Mesenchymal stem cell (in vitro differentiated cells and primary cell): Measurements from ENCODE around the gene KIF24.
A peak's percentile ranks its signal among the peaks of the same experiment; 100 is the strongest.
"Not testable (repeated sequence)": the region's sequence is repeated elsewhere in the genome, so short reads cannot be mapped to it uniquely, and the experiment has no call there.

Experiments
- DNase-seq: peaks from one replicate; pipeline ENCODE4 v3.0.0-alpha.2; 2013
- H2AFZ ChIP-seq: one replicate; pipeline ENCODE4 v1.6.1; 2013; ENCODE audit warnings: low read depth, mild to moderate bottlenecking, control low read depth, inconsistent platforms, low read length, moderate library complexity
- H2AK5ac ChIP-seq: 2 replicates; pipeline ENCODE4 v1.6.1; 2013; ENCODE audit warnings: low read length, moderate library complexity, mild to moderate bottlenecking, inconsistent platforms; ENCODE audit not compliant: severe bottlenecking
- H2BK120ac ChIP-seq: one replicate; pipeline ENCODE4 v1.6.1; 2013; ENCODE audit warnings: low read depth, mild to moderate bottlenecking, inconsistent platforms, low read length, moderate library complexity
- H2BK12ac ChIP-seq, 2 experiments: one replicate each; pipeline ENCODE4 v1.6.1; 2013; ENCODE audit warnings: inconsistent platforms in 2 of 2, low read length in 2 of 2, mild to moderate bottlenecking in 2 of 2, moderate library complexity in 2 of 2, control low read depth in 1 of 2
- H2BK15ac ChIP-seq: one replicate; pipeline ENCODE4 v1.6.1; 2013; ENCODE audit warnings: mild to moderate bottlenecking, low read depth, inconsistent platforms; ENCODE audit not compliant: poor library complexity, severe bottlenecking
- H2BK5ac ChIP-seq: 2 replicates; pipeline ENCODE4 v1.6.1; 2013; ENCODE audit warnings: low read depth, mild to moderate bottlenecking, low read length, control low read depth, inconsistent platforms; ENCODE audit not compliant: poor library complexity, severe bottlenecking
- H3K14ac ChIP-seq, 2 experiments: one replicate each; pipeline ENCODE4 v1.6.1; 2013; ENCODE audit warnings: inconsistent platforms in 2 of 2, low read length in 2 of 2, control low read depth in 1 of 2, mild to moderate bottlenecking in 1 of 2, moderate library complexity in 1 of 2
- H3K18ac ChIP-seq, 2 experiments: one replicate each; pipeline ENCODE4 v1.6.1; 2013; ENCODE audit warnings: inconsistent platforms in 2 of 2, low read length in 2 of 2, control low read depth in 1 of 2, low read depth in 1 of 2, mild to moderate bottlenecking in 1 of 2
- H3K23ac ChIP-seq, 2 experiments: one replicate each; pipeline ENCODE4 v1.6.1; 2013; ENCODE audit warnings: inconsistent platforms in 2 of 2, low read length in 2 of 2, mild to moderate bottlenecking in 2 of 2, moderate library complexity in 2 of 2, control low read depth in 1 of 2
- H3K27ac ChIP-seq: 2 replicates; pipeline ENCODE4 v1.5.1; 2013; ENCODE audit warnings: mild to moderate bottlenecking, moderate library complexity, low read length, control low read depth, inconsistent platforms; ENCODE audit not compliant: poor library complexity, severe bottlenecking
- H3K27me3 ChIP-seq, 2 experiments: 2 replicates each; pipeline versions ENCODE4 v1.6.1 to v1.7.0; 2013; ENCODE audit warnings: low read length in 2 of 2, mild to moderate bottlenecking in 2 of 2, moderate library complexity in 2 of 2, control low read depth in 1 of 2, inconsistent platforms in 1 of 2; ENCODE audit not compliant: control insufficient read depth in 1 of 2, insufficient read depth in 1 of 2
- H3K36me3 ChIP-seq, 2 experiments: 2 replicates each; pipeline versions ENCODE4 v1.6.1 to v1.7.0; 2013; ENCODE audit warnings: low read length in 2 of 2, control low read depth in 1 of 2, inconsistent platforms in 1 of 2, low read depth in 1 of 2, mild to moderate bottlenecking in 1 of 2; ENCODE audit not compliant: insufficient read depth in 2 of 2, control insufficient read depth in 1 of 2
- H3K4ac ChIP-seq, 2 experiments: one replicate each; pipeline ENCODE4 v1.6.1; 2013; ENCODE audit warnings: inconsistent platforms in 2 of 2, low read length in 2 of 2, mild to moderate bottlenecking in 2 of 2, moderate library complexity in 2 of 2, control low read depth in 1 of 2, low read depth in 1 of 2
- H3K4me1 ChIP-seq: 2 replicates; pipeline ENCODE4 v1.6.1; 2013; ENCODE audit warnings: low read depth, low read length, control low read depth; ENCODE audit not compliant: control insufficient read depth, insufficient read depth
- H3K4me2 ChIP-seq: 2 replicates; pipeline ENCODE4 v1.6.1; 2013; ENCODE audit warnings: low read length, mild to moderate bottlenecking, inconsistent platforms; ENCODE audit not compliant: poor library complexity, severe bottlenecking
- H3K4me3 ChIP-seq, 2 experiments: 2 replicates each; pipeline versions ENCODE4 v1.5.1 to v1.7.0; 2013; ENCODE audit warnings: low read length in 2 of 2, mild to moderate bottlenecking in 2 of 2, control low read depth in 1 of 2, low read depth in 1 of 2; ENCODE audit not compliant: insufficient read depth in 1 of 2
- H3K79me1 ChIP-seq: replicated peaks from 2 replicates; pipeline ENCODE4 v1.6.1; 2013; ENCODE audit warnings: mild to moderate bottlenecking, control low read depth, low read length, inconsistent platforms; ENCODE audit not compliant: poor library complexity, severe bottlenecking
- H3K9ac ChIP-seq: 2 replicates; pipeline ENCODE4 v1.7.0; 2013; ENCODE audit warnings: mild to moderate bottlenecking, low read length, moderate library complexity
- H3K9me3 ChIP-seq: 2 replicates; pipeline ENCODE4 v1.7.0; 2013; ENCODE audit warnings: mild to moderate bottlenecking, low read length; ENCODE audit not compliant: control insufficient read depth
- H4K8ac ChIP-seq: one replicate; pipeline ENCODE4 v1.6.1; 2013; ENCODE audit warnings: inconsistent platforms, mild to moderate bottlenecking, low read length, moderate library complexity
- H4K91ac ChIP-seq: one replicate; pipeline ENCODE4 v1.6.1; 2013; ENCODE audit warnings: mild to moderate bottlenecking, low read length, inconsistent platforms
- WGBS: methylation state at CpG from one replicate; pipeline ENCODE4 v1.1.7; 2013; ENCODE audit warnings: mixed read lengths; 5-methylcytosine and 5-hydroxymethylcytosine counted together

KIF24 gene

DNA sequence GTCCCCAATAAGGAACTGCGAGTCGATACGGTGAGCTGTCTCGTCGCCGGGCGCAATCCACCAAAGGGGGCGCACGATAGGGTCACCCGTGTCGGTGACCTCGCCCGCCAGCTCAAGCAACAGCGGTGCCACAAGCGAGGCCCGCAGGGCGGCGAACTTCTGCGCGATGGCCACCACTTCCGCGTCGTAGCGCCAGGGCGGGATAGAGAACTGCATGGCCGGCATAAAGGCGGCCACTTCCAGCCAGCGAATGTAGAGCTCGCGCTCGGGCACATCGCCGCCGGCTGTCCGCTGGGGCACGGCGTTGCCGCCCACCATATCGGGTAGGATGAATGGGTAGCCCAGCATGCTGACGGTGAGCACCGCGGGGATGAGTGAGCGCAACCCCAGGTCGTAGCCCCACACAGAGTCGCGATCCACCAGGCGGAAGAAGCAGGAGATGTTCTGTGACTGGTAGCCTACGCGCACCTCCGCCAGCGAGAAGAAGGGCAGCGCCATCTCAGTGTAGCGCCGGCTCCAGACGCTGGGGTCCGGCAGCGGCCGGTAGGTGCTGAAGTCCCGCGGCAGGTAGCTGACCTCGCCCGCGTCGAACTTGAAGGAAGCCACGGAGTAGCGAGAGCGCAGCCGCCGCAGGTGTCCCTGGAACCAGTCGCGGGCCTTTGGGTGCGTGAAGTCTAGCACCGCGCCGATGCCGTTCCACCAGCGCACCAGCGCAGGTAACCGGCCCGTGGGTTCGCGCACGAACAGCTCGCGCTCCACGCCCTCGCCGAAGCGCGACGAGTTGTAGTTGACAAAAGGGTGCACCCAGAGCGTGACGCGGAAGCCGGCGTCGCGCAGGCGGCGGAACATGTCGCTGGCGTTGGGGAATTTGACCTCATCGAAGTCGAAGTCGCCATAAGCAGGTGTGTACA, 42.2 kb upstream of the KIF24 start:
- Histone ChIP-seq H3K18ac (no peak overlapping the region), H2BK5ac (no peak overlapping the region), H3K9me3 (no peaks in the 10 kb centered on the region), H3K27me3 (peaks cover 0 to 37% of the 10 kb centered on the region in 2 experiments), H2AFZ (no peak overlapping the region), H2AK5ac (no peak overlapping the region), H2BK15ac (no peak overlapping the region), H3K4ac (no peak overlapping the region), H3K4me1 (peaks cover 3% of the 10 kb centered on the region), H3K4me2 (no peak overlapping the region), H3K23ac (no peak overlapping the region), H3K4me3 (peak overlapping the region; percentile 22 to 56), H3K9ac (no peak overlapping the region), H4K8ac (no peak overlapping the region), H2BK12ac (no peak overlapping the region), H4K91ac (peak overlapping the region; percentile 62), H3K14ac (no peak overlapping the region), H3K27ac (no peak overlapping the region), H3K36me3 (peaks cover 0 to 21% of the 10 kb centered on the region in 2 experiments), H2BK120ac (no peak overlapping the region), H3K79me1 (no peaks in the 10 kb centered on the region)
- DNase-seq = no peak
- WGBS = 99% methylated on average over 105 of the region's 105 CpGs

DNA sequence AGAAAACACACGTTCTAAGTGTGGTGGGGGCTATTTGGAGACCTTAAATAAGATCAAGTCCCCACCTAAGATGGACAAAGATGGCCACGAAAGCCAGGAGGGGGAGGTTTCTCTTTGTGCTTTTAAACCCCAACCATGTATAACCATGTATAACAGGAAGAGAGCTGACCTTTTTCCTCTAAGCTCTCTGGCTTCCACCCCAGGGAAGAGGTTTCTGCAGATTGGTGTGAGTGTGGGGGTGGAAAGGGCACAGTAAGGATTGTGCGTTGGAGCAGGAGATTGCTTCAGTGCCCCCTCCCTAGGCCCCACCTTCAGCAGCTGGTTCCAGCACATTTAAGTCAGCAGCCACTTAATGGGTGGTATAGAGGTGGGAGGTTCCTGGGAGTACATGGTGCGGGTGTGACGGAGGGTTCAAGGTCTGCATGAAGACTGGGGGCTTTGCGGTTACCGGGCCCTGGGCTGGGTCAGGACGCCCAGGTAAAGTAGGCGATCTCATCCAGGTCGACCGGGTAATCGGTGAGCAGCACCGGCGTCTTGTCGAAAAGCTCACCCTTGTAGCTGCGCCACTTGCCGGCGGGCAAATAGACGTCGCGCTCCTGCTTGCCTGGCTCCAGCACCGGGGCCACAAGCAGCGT, 41.4 kb upstream of the KIF24 start:
- Histone ChIP-seq H3K27ac (no peak overlapping the region), H3K18ac (no peak overlapping the region)
- WGBS = 98% methylated on average over 21 of the region's 23 CpGs

DNA sequence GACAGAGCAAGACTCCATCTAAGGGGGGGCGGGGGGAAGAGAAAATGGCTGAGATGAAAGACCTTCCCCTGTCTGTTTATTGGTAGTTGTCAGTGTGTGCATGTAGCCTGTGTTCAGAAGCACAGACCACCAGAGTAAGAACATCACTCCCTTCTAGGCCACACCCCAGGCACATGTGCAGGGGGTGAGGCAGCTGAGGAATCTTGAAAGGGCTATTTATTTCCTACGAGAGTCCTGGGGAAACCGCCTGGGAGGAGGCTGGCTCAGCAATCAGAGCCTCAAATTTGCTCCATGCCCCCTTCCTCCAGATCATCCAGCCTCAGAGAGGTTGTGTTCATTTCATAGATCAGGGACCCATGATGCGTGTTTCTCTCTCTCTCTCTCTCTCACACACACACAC, 40.6 kb upstream of the KIF24 start:
- Histone ChIP-seq H4K8ac (no peak overlapping the region), H4K91ac (no peak overlapping the region), H3K4me1 (no peaks in the 10 kb centered on the region), H3K4me3 (no peak overlapping the region), H3K27me3 (peaks cover 0 to 24% of the 10 kb centered on the region in 2 experiments), H2BK12ac (no peak overlapping the region), H3K36me3 (peaks cover 0 to 21% of the 10 kb centered on the region in 2 experiments), H3K14ac (no peak overlapping the region), H2AK5ac (no peak overlapping the region), H3K23ac (no peak overlapping the region), H3K27ac (no peak overlapping the region), H3K9me3 (no peaks in the 10 kb centered on the region), H3K18ac (no peak overlapping the region), H3K4ac (no peak overlapping the region), H2BK15ac (no peak overlapping the region), H3K4me2 (no peak overlapping the region), H2BK120ac (no peak overlapping the region), H2BK5ac (no peak overlapping the region), H3K9ac (no peak overlapping the region), H2AFZ (no peak overlapping the region), H3K79me1 (no peaks in the 10 kb centered on the region)
- no peak for DNase-seq
- 89% methylated on average over 4 of the region's 4 CpGs for WGBS

More for the DNA sequence above, 41.4 kb upstream of the KIF24 start:
- Histone ChIP-seq H3K79me1 (no peaks in the 10 kb centered on the region), H4K91ac (no peak overlapping the region), H3K14ac (no peak overlapping the region), H3K36me3 (peaks cover 0 to 21% of the 10 kb centered on the region in 2 experiments), H4K8ac (no peak overlapping the region), H3K4ac (no peak overlapping the region), H2AK5ac (no peak overlapping the region), H3K4me1 (no peaks in the 10 kb centered on the region), H2BK12ac (no peak overlapping the region), H3K9me3 (no peaks in the 10 kb centered on the region), H3K23ac (peak overlapping the region in 1 of 2 experiments; percentile 20), H3K27me3 (peaks cover 0 to 30% of the 10 kb centered on the region in 2 experiments), H3K9ac (no peak overlapping the region), H3K4me2 (no peak overlapping the region), H2BK15ac (no peak overlapping the region), H2BK120ac (no peak overlapping the region), H3K4me3 (peak overlapping the region; percentile 22 to 56), H2BK5ac (no peak overlapping the region), H2AFZ (no peak overlapping the region)
- DNase-seq = no peak

DNA sequence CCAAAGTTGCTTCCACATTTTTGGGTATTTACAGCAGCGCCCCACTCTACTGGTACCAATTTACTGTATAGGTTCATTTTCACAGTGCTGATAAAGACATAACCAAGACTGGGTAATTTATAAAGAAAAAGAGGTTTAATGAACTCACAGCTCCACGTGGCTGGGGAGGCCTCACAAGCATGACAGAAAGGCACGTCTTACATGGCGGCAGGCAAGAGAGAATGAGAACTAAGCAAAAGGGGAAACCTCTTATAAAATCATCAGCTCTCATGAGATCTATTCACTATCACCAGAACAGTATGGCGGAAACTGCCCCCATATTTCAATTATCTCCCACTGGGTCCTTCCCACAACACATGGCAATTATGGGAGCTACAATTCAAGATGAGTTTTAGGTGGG, 39.7 kb upstream of the KIF24 start:
- H3K9me3 ChIP-seq, H3K4me1 ChIP-seq, H4K91ac ChIP-seq, DNase-seq, H2BK12ac ChIP-seq, H3K4me3 ChIP-seq, H2BK120ac ChIP-seq, H3K27ac ChIP-seq, H2BK5ac ChIP-seq, H3K4me2 ChIP-seq, H2AK5ac ChIP-seq, H3K79me1 ChIP-seq, H3K18ac ChIP-seq, H3K9ac ChIP-seq, H2BK15ac ChIP-seq, H3K4ac ChIP-seq, H3K14ac ChIP-seq, H2AFZ ChIP-seq, H3K23ac ChIP-seq, H4K8ac ChIP-seq: not testable (repeated sequence)
- 77% methylated on average over 3 of the region's 5 CpGs for WGBS
- Histone ChIP-seq H3K27me3 (peaks cover 0 to 20% of the 10 kb centered on the region in 2 experiments), H3K36me3 (peaks cover 0 to 21% of the 10 kb centered on the region in 2 experiments)
